ENCODE measurements around the gene TLE4. TPM values are rescaled to one million over a fixed set of nuclear protein-coding genes. Genes with fewer than 3 reads are reported as not detected.

The TLE4 gene
- total RNA-seq, 4 donors from 2014 or later, result 30.1 to 52.5 (median 38.1) TPM

DNA sequence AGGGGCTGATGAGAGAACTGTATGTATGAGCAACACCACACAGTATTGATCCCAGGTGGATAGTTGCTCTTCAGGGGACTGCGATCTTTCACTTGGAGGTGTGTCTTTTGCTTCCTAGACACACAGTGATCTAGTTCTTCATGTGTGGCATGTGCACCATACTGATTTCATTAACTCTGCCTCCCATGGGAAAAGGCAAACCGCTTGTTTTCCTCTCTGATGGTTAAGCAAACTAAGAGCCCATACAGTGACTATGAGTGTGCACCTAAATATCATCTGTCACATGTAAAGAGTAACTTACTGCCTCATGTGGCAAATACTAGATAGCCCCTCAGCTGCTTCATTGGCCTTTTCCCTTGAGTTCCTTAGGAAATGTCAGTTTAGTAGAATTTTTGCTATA is 147.3 kb downstream of the TLE4 start:
- Histone ChIP-seq H3K9me3 (no peaks in the 10 kb centered on the region), H3K36me3 (peaks cover 9 to 100% (median 19%) of the 10 kb centered on the region in 3 donors), H3K4me1 (no peaks in the 10 kb centered on the region), H3K4me3 (no peak overlapping the region), H3K27ac (no peak overlapping the region), H3K27me3 (no peaks in the 10 kb centered on the region)
- intact Hi-C loops (cut with DNase I), result no loop called here
- no peak for TF ChIP-seq POLR2A (IDR thresholded peaks at IDR 0.05)
- TF ChIP-seq, protein P1, sequence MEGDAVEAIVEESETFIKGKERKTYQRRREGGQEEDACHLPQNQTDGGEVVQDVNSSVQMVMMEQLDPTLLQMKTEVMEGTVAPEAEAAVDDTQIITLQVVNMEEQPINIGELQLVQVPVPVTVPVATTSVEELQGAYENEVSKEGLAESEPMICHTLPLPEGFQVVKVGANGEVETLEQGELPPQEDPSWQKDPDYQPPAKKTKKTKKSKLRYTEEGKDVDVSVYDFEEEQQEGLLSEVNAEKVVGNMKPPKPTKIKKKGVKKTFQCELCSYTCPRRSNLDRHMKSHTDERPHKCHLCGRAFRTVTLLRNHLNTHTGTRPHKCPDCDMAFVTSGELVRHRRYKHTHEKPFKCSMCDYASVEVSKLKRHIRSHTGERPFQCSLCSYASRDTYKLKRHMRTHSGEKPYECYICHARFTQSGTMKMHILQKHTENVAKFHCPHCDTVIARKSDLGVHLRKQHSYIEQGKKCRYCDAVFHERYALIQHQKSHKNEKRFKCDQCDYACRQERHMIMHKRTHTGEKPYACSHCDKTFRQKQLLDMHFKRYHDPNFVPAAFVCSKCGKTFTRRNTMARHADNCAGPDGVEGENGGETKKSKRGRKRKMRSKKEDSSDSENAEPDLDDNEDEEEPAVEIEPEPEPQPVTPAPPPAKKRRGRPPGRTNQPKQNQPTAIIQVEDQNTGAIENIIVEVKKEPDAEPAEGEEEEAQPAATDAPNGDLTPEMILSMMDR (IDR thresholded peaks at IDR 0.05), result no peak
- 89 to 100% methylated on average over 2 of the region's 2 CpGs for WGBS, 2 donors
- no peak for DNase-seq

GRCh38 chr9:79719989-79720388 is 148.2 kb downstream of the TLE4 start:
- H3K36me3 ChIP-seq, result peaks cover 9 to 100% (median 22%) of the 10 kb centered on the region in 3 donors
- no peak overlapping the region for H3K4me3 ChIP-seq
- WGBS, 2 donors, result 95 to 100% methylated on average over 3 to 7 of the region's 11 CpGs
- DNase-seq, result no peak
- intact Hi-C loops (cut with DNase I), result no loop called here
- no peaks in the 10 kb centered on the region for H3K9me3 ChIP-seq
- TF ChIP-seq, protein P1 (IDR thresholded peaks at IDR 0.05), result no peak
- TF ChIP-seq POLR2A (IDR thresholded peaks at IDR 0.05), result no peak
- H3K27me3 ChIP-seq, result no peaks in the 10 kb centered on the region
- H3K4me1 ChIP-seq, result no peaks in the 10 kb centered on the region
- H3K27ac ChIP-seq, result no peak overlapping the region

GRCh38 chr9:79731171-79731890 is 159.6 kb downstream of the TLE4 start:
- WGBS, 2 donors, result 57 to 58% methylated on average over 9 of the region's 9 CpGs

DNA sequence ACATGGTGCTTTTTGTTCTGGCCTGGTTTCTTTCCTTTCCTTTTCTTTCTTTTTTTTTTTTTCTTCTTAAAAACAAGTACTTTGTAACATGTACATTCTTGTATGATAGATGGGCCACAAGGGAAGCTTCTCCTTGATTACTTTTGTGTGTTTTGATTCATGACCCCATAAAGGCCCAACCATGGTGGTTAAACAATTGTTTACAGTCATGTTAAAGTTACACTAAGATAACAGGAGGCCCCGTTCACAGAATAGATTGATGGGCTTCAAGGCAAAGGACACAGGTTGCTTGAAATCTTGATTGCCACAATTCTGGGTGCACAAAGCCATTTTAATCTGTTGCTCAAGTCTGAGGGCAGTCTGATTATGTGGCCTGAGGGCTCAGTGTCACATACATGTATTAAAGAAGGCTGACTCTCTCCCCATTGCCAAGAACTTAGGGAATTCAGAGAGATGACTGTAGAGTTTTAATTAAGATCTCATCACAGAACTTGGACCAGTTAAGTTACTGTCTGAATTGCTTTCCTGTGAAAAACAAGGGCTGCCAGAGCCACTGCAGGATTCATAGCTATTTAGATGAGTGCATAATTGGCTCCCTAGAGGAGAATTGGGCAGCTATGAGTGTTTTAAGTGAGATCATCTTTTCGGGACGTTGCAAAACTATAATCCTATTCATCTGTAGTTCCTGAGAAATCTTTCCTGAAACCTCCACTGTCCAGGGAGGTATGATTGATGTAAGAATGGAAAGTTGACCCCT is 163.4 kb downstream of the TLE4 start:
- Histone ChIP-seq H3K36me3 (no peaks in the 10 kb centered on the region), H3K4me1 (no peaks in the 10 kb centered on the region), H3K4me3 (no peak overlapping the region), H3K27me3 (no peaks in the 10 kb centered on the region), H3K9me3 (no peaks in the 10 kb centered on the region), H3K27ac (no peak overlapping the region)
- TF ChIP-seq POLR2A (IDR thresholded peaks at IDR 0.05), result no peak
- TF ChIP-seq, protein P1 (IDR thresholded peaks at IDR 0.05), result no peak
- WGBS, 2 donors, result 58 to 72% methylated on average over 3 of the region's 3 CpGs
- DNase-seq, result no peak
- intact Hi-C loops (cut with DNase I), result no loop called here

More at GRCh38 chr9:79731171-79731890, 159.6 kb downstream of the TLE4 start:
- no peaks in the 10 kb centered on the region for H3K27me3 ChIP-seq
- no peak overlapping the region for H3K4me3 ChIP-seq
- TF ChIP-seq, protein P1 (IDR thresholded peaks at IDR 0.05), result no peak
- no peak for TF ChIP-seq POLR2A (IDR thresholded peaks at IDR 0.05)
- H3K36me3 ChIP-seq, result peaks cover 0 to 21% (median 0%) of the 10 kb centered on the region in 3 donors
- no peak overlapping the region for H3K27ac ChIP-seq
- no peaks in the 10 kb centered on the region for H3K9me3 ChIP-seq
- DNase-seq, result no peak
- intact Hi-C loops (cut with DNase I), result no loop called here
- no peaks in the 10 kb centered on the region for H3K4me1 ChIP-seq

DNA sequence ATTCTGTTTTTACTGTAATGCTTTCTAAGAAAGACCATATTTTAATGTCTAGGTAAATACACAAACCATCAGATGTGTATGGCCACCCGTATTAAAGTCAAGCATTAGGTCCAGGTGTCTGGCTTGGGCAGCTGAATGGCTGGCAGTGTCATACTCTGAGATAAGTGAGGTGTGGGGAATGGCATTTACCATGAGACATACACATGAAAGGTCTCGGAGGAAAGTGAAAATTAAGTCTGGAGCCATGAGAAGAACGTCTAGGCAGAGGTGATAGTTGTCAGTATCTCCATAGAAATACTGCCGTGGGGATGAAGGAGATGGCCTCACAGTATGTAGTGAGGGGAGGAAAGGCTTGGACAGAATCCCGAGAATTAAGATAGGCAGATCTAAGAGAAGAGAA is 164.3 kb downstream of the TLE4 start:
- TF ChIP-seq POLR2A (IDR thresholded peaks at IDR 0.05), result no peak
- TF ChIP-seq, protein P1 (IDR thresholded peaks at IDR 0.05), result no peak
- Histone ChIP-seq H3K4me3 (no peak overlapping the region), H3K27ac (no peak overlapping the region), H3K36me3 (no peaks in the 10 kb centered on the region), H3K27me3 (no peaks in the 10 kb centered on the region), H3K4me1 (no peaks in the 10 kb centered on the region), H3K9me3 (no peaks in the 10 kb centered on the region)
- intact Hi-C loops (cut with DNase I), result no loop called here
- WGBS, 2 donors, result 87 to 91% methylated on average over 5 of the region's 5 CpGs
- no peak for DNase-seq

All from esophagus squamous epithelium (tissue), 5 donors.